H1 (cell line): ENCODE results near the gene DESI1. TPM values are rescaled to one million over a fixed set of nuclear protein-coding genes. Genes with fewer than 3 reads are reported as not detected.

Source experiments
- CBX5 ChIP-seq: fragments of 300-800, 300-1000 bp; sonication (generic); IDR thresholded peaks from 2 replicates; pipeline ENCODE4 v1.7.1; 2016; ENCODE audit warnings: antibody characterized with exemption, low read length, low read depth
- CREB1 ChIP-seq: IDR thresholded peaks from 2 replicates; pipeline ENCODE4 v1.6.1; 2012; ENCODE audit warnings: inconsistent platforms
- SIN3A ChIP-seq, 2 experiments: IDR thresholded peaks in 1 of 2; conservative IDR thresholded peaks in 1 of 2; 2 replicates each; pipeline ENCODE4 v1.6.1; 2011 to 2012; ENCODE audit warnings: low read length in 2 of 2, improper control_type of control experiment in 1 of 2, low read depth in 1 of 2, mild to moderate bottlenecking in 1 of 2
- TBP ChIP-seq: IDR thresholded peaks from 2 replicates; pipeline ENCODE4 v1.6.1; 2011; ENCODE audit warnings: low read depth, low read length, improper control_type of control experiment
- polyA plus RNA-seq, 7 experiments: library from polyadenylated mRNA; depleted of rRNA in 3 of 7; stranded (reverse) in 5 of 7; unstranded in 2 of 7; fragments of >200 nt in 5 of 7; fragments of 200-250 nt in 2 of 7; gene quantifications; 1 replicate in 5 of 7; 2 replicates in 1 of 7; 4 replicates in 1 of 7; pipeline versions ENCODE4 v1.2.1 to v1.2.3, GENCODE V29; 2011 to 2013; ENCODE audit warnings: missing spikeins in 2 of 7, mixed read lengths in 2 of 7
- total RNA-seq: library from RNA; stranded (reverse); fragmentation: NEBNext Ultra II Directional; extraction: Animal tissue kit (Norgen Biotek cat#: 25700); gene quantifications from 2 replicates; pipeline ENCODE4 v1.2.1, GENCODE V29; 2021
- TF ChIP-seq, protein P1 (sequence below): fragments of 300-600 bp; sonication (generic); IDR thresholded peaks from 2 replicates; pipeline ENCODE4 v1.7.1; 2012; ENCODE audit warnings: low read length, moderate library complexity, mild to moderate bottlenecking, inconsistent platforms; ENCODE audit not compliant: insufficient replicate concordance
- TF ChIP-seq, protein P2 (sequence below): IDR thresholded peaks from 2 replicates; pipeline ENCODE4 v1.6.1; 2012; ENCODE audit warnings: inconsistent platforms
- TF ChIP-seq, protein P3 (sequence below): IDR thresholded peaks from 2 replicates; pipeline ENCODE4 v1.6.1; 2011; ENCODE audit warnings: low read depth, mild to moderate bottlenecking, low read length; ENCODE audit not compliant: insufficient read depth
- TF ChIP-seq, protein P4 (sequence below): IDR thresholded peaks from 2 replicates; pipeline ENCODE4 v1.6.1; 2012; ENCODE audit warnings: low read length, inconsistent platforms

DESI1 gene
- total and polyA plus RNA-seq, 2 of the 8 experiments (the other 6 are each of a cell fraction or from before 2014, with no cell fraction given) = 27.6 to 34.3 TPM

DNA sequence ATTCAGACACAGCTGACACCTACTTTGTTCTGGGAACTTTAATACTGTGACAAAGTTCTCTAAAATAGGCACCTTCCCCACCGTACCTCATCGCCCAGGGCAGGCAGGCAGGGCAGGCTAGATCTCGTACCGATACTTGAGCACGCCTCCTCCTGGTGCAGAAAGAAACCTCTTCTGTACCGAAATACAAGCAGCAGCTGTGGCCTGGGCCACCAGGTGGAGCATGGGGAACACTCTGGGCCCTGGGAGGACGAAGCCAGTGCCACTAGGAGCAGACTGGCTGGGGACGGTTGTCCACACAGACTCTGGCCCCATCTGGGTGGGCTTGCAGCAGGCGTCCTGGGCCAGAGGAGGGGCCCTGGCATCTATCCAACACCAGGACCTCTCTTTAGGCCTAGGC, 44.0 kb downstream of the DESI1 start (continued):
- TF ChIP-seq, protein P1, sequence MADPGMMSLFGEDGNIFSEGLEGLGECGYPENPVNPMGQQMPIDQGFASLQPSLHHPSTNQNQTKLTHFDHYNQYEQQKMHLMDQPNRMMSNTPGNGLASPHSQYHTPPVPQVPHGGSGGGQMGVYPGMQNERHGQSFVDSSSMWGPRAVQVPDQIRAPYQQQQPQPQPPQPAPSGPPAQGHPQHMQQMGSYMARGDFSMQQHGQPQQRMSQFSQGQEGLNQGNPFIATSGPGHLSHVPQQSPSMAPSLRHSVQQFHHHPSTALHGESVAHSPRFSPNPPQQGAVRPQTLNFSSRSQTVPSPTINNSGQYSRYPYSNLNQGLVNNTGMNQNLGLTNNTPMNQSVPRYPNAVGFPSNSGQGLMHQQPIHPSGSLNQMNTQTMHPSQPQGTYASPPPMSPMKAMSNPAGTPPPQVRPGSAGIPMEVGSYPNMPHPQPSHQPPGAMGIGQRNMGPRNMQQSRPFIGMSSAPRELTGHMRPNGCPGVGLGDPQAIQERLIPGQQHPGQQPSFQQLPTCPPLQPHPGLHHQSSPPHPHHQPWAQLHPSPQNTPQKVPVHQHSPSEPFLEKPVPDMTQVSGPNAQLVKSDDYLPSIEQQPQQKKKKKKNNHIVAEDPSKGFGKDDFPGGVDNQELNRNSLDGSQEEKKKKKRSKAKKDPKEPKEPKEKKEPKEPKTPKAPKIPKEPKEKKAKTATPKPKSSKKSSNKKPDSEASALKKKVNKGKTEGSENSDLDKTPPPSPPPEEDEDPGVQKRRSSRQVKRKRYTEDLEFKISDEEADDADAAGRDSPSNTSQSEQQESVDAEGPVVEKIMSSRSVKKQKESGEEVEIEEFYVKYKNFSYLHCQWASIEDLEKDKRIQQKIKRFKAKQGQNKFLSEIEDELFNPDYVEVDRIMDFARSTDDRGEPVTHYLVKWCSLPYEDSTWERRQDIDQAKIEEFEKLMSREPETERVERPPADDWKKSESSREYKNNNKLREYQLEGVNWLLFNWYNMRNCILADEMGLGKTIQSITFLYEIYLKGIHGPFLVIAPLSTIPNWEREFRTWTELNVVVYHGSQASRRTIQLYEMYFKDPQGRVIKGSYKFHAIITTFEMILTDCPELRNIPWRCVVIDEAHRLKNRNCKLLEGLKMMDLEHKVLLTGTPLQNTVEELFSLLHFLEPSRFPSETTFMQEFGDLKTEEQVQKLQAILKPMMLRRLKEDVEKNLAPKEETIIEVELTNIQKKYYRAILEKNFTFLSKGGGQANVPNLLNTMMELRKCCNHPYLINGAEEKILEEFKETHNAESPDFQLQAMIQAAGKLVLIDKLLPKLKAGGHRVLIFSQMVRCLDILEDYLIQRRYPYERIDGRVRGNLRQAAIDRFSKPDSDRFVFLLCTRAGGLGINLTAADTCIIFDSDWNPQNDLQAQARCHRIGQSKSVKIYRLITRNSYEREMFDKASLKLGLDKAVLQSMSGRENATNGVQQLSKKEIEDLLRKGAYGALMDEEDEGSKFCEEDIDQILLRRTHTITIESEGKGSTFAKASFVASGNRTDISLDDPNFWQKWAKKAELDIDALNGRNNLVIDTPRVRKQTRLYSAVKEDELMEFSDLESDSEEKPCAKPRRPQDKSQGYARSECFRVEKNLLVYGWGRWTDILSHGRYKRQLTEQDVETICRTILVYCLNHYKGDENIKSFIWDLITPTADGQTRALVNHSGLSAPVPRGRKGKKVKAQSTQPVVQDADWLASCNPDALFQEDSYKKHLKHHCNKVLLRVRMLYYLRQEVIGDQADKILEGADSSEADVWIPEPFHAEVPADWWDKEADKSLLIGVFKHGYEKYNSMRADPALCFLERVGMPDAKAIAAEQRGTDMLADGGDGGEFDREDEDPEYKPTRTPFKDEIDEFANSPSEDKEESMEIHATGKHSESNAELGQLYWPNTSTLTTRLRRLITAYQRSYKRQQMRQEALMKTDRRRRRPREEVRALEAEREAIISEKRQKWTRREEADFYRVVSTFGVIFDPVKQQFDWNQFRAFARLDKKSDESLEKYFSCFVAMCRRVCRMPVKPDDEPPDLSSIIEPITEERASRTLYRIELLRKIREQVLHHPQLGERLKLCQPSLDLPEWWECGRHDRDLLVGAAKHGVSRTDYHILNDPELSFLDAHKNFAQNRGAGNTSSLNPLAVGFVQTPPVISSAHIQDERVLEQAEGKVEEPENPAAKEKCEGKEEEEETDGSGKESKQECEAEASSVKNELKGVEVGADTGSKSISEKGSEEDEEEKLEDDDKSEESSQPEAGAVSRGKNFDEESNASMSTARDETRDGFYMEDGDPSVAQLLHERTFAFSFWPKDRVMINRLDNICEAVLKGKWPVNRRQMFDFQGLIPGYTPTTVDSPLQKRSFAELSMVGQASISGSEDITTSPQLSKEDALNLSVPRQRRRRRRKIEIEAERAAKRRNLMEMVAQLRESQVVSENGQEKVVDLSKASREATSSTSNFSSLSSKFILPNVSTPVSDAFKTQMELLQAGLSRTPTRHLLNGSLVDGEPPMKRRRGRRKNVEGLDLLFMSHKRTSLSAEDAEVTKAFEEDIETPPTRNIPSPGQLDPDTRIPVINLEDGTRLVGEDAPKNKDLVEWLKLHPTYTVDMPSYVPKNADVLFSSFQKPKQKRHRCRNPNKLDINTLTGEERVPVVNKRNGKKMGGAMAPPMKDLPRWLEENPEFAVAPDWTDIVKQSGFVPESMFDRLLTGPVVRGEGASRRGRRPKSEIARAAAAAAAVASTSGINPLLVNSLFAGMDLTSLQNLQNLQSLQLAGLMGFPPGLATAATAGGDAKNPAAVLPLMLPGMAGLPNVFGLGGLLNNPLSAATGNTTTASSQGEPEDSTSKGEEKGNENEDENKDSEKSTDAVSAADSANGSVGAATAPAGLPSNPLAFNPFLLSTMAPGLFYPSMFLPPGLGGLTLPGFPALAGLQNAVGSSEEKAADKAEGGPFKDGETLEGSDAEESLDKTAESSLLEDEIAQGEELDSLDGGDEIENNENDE = no peak
- TF ChIP-seq, protein P2, sequence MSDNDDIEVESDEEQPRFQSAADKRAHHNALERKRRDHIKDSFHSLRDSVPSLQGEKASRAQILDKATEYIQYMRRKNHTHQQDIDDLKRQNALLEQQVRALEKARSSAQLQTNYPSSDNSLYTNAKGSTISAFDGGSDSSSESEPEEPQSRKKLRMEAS = peak; percentile 62; the same call in 1 of the 2 replicates
- TF ChIP-seq CREB1 (0 out of 2 replicates have a peak, but pooled peaks have one; percentile 38), CBX5 (no peak), SIN3A (conservative IDR thresholded peaks at IDR 0.05 in 1 of 2, IDR thresholded peaks at IDR 0.05 in 1 of 2; ENCODE audit: low read depth in 1 of 2, low read length in 2 of 2) (0 out of 4 replicates have a peak, but pooled peaks of 1 of the 2 experiments have one; percentile 52), TBP (peak; percentile 38; the same call in 1 of the 2 replicates)
- TF ChIP-seq, protein P3, sequence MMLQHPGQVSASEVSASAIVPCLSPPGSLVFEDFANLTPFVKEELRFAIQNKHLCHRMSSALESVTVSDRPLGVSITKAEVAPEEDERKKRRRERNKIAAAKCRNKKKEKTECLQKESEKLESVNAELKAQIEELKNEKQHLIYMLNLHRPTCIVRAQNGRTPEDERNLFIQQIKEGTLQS = 0 out of 2 replicates have a peak, but pooled peaks have one; percentile 14
- TF ChIP-seq, protein P4, sequence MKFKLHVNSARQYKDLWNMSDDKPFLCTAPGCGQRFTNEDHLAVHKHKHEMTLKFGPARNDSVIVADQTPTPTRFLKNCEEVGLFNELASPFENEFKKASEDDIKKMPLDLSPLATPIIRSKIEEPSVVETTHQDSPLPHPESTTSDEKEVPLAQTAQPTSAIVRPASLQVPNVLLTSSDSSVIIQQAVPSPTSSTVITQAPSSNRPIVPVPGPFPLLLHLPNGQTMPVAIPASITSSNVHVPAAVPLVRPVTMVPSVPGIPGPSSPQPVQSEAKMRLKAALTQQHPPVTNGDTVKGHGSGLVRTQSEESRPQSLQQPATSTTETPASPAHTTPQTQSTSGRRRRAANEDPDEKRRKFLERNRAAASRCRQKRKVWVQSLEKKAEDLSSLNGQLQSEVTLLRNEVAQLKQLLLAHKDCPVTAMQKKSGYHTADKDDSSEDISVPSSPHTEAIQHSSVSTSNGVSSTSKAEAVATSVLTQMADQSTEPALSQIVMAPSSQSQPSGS = no peak
